ENCODE results near the gene IQCK.

DNA sequence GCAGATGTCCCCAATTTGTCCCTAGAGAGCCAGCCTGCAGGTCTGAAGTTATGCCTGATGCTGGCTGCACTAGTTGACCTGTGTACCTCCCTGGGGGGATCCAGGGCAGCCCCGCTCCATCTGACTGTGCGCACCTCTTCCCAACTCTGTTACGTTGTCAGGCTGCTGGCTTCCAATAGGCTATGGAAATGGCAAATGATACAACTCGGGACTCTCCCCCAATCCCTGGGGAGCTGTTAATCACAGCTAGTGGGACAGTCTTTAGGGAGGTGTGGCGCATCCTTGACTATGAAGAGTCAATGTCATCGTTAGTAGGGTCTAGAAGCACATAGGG is 136.4 kb downstream of the IQCK start:
- TF ChIP-seq, protein P1, sequence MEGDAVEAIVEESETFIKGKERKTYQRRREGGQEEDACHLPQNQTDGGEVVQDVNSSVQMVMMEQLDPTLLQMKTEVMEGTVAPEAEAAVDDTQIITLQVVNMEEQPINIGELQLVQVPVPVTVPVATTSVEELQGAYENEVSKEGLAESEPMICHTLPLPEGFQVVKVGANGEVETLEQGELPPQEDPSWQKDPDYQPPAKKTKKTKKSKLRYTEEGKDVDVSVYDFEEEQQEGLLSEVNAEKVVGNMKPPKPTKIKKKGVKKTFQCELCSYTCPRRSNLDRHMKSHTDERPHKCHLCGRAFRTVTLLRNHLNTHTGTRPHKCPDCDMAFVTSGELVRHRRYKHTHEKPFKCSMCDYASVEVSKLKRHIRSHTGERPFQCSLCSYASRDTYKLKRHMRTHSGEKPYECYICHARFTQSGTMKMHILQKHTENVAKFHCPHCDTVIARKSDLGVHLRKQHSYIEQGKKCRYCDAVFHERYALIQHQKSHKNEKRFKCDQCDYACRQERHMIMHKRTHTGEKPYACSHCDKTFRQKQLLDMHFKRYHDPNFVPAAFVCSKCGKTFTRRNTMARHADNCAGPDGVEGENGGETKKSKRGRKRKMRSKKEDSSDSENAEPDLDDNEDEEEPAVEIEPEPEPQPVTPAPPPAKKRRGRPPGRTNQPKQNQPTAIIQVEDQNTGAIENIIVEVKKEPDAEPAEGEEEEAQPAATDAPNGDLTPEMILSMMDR (IDR thresholded peaks at IDR 0.05; ENCODE audit: insufficient read depth, low read length, poor library complexity, severe bottlenecking): no peak
- no peak for TF ChIP-seq EZH2phosphoT487 (conservative IDR thresholded peaks at IDR 0.05; ENCODE audit: low read length)

All from SU-DHL-6 (cell line).